SK-N-SH (cell line): ENCODE results near the gene DIP2A. TPM values are rescaled to one million over a fixed set of nuclear protein-coding genes. Genes with fewer than 3 reads are reported as not detected.
"Not testable (repeated sequence)": the region's sequence is repeated elsewhere in the genome, so short reads cannot be mapped to it uniquely, and the experiment has no call there.

ENCODE experiments used
- CTCF ChIA-PET: fragments of 300-600, 350-600 bp; formaldehyde crosslinking; extraction: SDS; loops from one replicate; lab custom pipeline; 2021; lab: Yijun Ruan, JAX
- POLR2A ChIA-PET: fragments of 350-600 bp; sonication (Branson Sonifier 250); formaldehyde crosslinking; extraction: SDS; loops from one replicate; lab custom pipeline; 2020; ENCODE audit warnings: antibody characterized with exemption, inconsistent platforms; lab: Yijun Ruan, JAX
- DNase-seq: peaks from one replicate; pipeline ENCODE4 v3.0.0; 2012
- H2AFZ ChIP-seq: fragments of 200-600 bp; sonication (generic); 2 replicates; pipeline ENCODE4 v1.8.1; 2016; ENCODE audit warnings: antibody characterized with exemption, mild to moderate bottlenecking, low read depth
- H3F3A ChIP-seq: fragments of 200-600 bp; sonication (generic); replicated peaks from 2 replicates; pipeline ENCODE3; 2016; ENCODE audit warnings: antibody characterized with exemption, mild to moderate bottlenecking; ENCODE audit not compliant: insufficient read depth
- H3K27ac ChIP-seq, 2 experiments: fragments of 200-500 bp in 1 of 2; fragments of 200-600 bp in 1 of 2; sonication (Bioruptor generic) in 1 of 2; sonication (generic), shearing (Covaris generic) in 1 of 2; 2 replicates each; pipeline versions ENCODE4 v1.5.1 to v1.6.1; 2014 to 2016; ENCODE audit warnings: low read depth in 2 of 2, inconsistent platforms in 1 of 2, low read length in 1 of 2, mild to moderate bottlenecking in 1 of 2, mixed read lengths in 1 of 2
- H3K27me3 ChIP-seq: fragments of 200-600 bp; sonication (generic), shearing (Covaris generic); 2 replicates; pipeline ENCODE4 v1.6.1; 2016; ENCODE audit warnings: mixed run types; ENCODE audit not compliant: insufficient read depth
- H3K36me3 ChIP-seq, 2 experiments: fragments of 200-500 bp in 1 of 2; fragments of 200-600 bp in 1 of 2; sonication (Bioruptor generic) in 1 of 2; sonication (generic) in 1 of 2; replicated peaks in 1 of 2; 2 replicates each; pipeline versions ENCODE3 to v1.5.1; 2014 to 2016; ENCODE audit warnings: low read length in 1 of 2, mild to moderate bottlenecking in 1 of 2; ENCODE audit not compliant: insufficient read depth in 2 of 2, control insufficient read depth in 1 of 2
- H3K4me1 ChIP-seq, 2 experiments: fragments of 200-500 bp in 1 of 2; fragments of 200-600 bp in 1 of 2; sonication (Bioruptor generic) in 1 of 2; sonication (generic), shearing (Covaris generic) in 1 of 2; 2 replicates each; pipeline versions ENCODE4 v1.5.1 to v1.6.1; 2014 to 2016; ENCODE audit warnings: low read depth in 1 of 2, low read length in 1 of 2, mixed run types in 1 of 2; ENCODE audit not compliant: insufficient read depth in 2 of 2, control insufficient read depth in 1 of 2
- H3K4me2 ChIP-seq: fragments of 200-600 bp; sonication (generic), shearing (Covaris generic); 2 replicates; pipeline ENCODE4 v1.6.1; 2017; ENCODE audit warnings: mixed run types
- H3K4me3 ChIP-seq, 2 experiments: fragments of 200-500 bp in 1 of 2; fragments of 200-600 bp in 1 of 2; sonication (Bioruptor generic) in 1 of 2; sonication (generic), shearing (Covaris generic) in 1 of 2; 2 replicates each; pipeline versions ENCODE4 v1.5.1 to v1.8.1; 2014 to 2016; ENCODE audit warnings: low read depth in 2 of 2, inconsistent platforms in 1 of 2, low read length in 1 of 2, mild to moderate bottlenecking in 1 of 2, mixed read lengths in 1 of 2, moderate library complexity in 1 of 2
- H3K79me2 ChIP-seq: fragments of 200-600 bp; sonication (generic); 2 replicates; pipeline ENCODE4 v1.8.1; 2017; ENCODE audit warnings: mild to moderate bottlenecking; ENCODE audit not compliant: insufficient read depth
- H3K9ac ChIP-seq: fragments of 200-600 bp; sonication (generic); 2 replicates; pipeline ENCODE4 v1.6.1; 2017; ENCODE audit warnings: mixed run types
- H3K9me2 ChIP-seq: fragments of 200-600 bp; sonication (generic); 2 replicates; pipeline ENCODE4 v1.6.1; 2017; ENCODE audit warnings: mixed run types
- H3K9me3 ChIP-seq: fragments of 200-600 bp; sonication (generic); 2 replicates; pipeline ENCODE4 v1.6.1; 2017; ENCODE audit warnings: mixed run types, mild to moderate bottlenecking, moderate library complexity
- H4K20me1 ChIP-seq: fragments of 200-600 bp; sonication (generic); 2 replicates; pipeline ENCODE4 v1.6.1; 2017; ENCODE audit warnings: mild to moderate bottlenecking, mixed run types; ENCODE audit not compliant: insufficient read depth
- EP300 ChIP-seq, 2 experiments: IDR thresholded peaks; 2 replicates each; pipeline versions ENCODE4 v1.4.0 to v1.6.1; 2012; ENCODE audit warnings: borderline replicate concordance in 1 of 2, low read depth in 1 of 2, low read length in 1 of 2
- FOSL2 ChIP-seq: IDR thresholded peaks from 2 replicates; pipeline ENCODE4 v1.4.0; 2012; ENCODE audit warnings: low read depth, mild to moderate bottlenecking, moderate library complexity, borderline replicate concordance
- FOXM1 ChIP-seq: IDR thresholded peaks from 2 replicates; pipeline ENCODE4 v1.4.0; 2012; ENCODE audit warnings: low read depth, mild to moderate bottlenecking
- GATA2 ChIP-seq: sonication (generic); formaldehyde crosslinking; IDR thresholded peaks from 2 replicates; pipeline ENCODE4 v1.5.0; 2020; ENCODE audit warnings: mild to moderate bottlenecking, missing genetic modification reagents
- MEF2A ChIP-seq: IDR thresholded peaks from 2 replicates; pipeline ENCODE4 v1.4.0; 2012; ENCODE audit warnings: low read depth, borderline replicate concordance
- NFIC ChIP-seq: IDR thresholded peaks from 2 replicates; pipeline ENCODE4 v1.4.0; 2012; ENCODE audit warnings: borderline replicate concordance
- NRF1 ChIP-seq: IDR thresholded peaks from 2 replicates; pipeline ENCODE4 v1.6.1; 2012; ENCODE audit warnings: low read depth, mild to moderate bottlenecking, low read length
- RAD21 ChIP-seq: IDR thresholded peaks from 2 replicates; pipeline ENCODE4 v1.6.1; 2012; ENCODE audit warnings: mild to moderate bottlenecking, low read length
- RFX5 ChIP-seq: IDR thresholded peaks from 2 replicates; pipeline ENCODE4 v1.6.1; 2012; ENCODE audit warnings: mild to moderate bottlenecking, improper control_type of control experiment, low read length
- RXRA ChIP-seq: IDR thresholded peaks from 2 replicates; pipeline ENCODE4 v1.4.0; 2012; ENCODE audit warnings: low read depth, mild to moderate bottlenecking, borderline replicate concordance
- TAF1 ChIP-seq: IDR thresholded peaks from 2 replicates; pipeline ENCODE4 v1.6.1; 2012; ENCODE audit warnings: low read depth, mild to moderate bottlenecking, low read length, moderate library complexity, borderline replicate concordance
- USF1 ChIP-seq: IDR thresholded peaks from 2 replicates; pipeline ENCODE4 v1.4.0; 2012; ENCODE audit warnings: low read depth, borderline replicate concordance
- USF2 ChIP-seq: fragments of 150-350 bp; IDR thresholded peaks from 2 replicates; pipeline ENCODE4 v1.6.1; 2017; ENCODE audit warnings: antibody characterized with exemption, low read length, low read depth, borderline replicate concordance
- WGBS: methylation state at CpG from one replicate; pipeline ENCODE4 v1.1.6; 2017; ENCODE audit warnings: low lambda C conversion rate; 5-methylcytosine and 5-hydroxymethylcytosine counted together
- polyA plus RNA-seq, 3 experiments: library from polyadenylated mRNA; depleted of rRNA; stranded (reverse); fragments of >200 nt; gene quantifications; 2 replicates each; pipeline ENCODE4 v1.2.3, GENCODE V29; 2012
- TF ChIP-seq, protein P1 (sequence below): fragments of 150-350 bp; IDR thresholded peaks from 2 replicates; pipeline ENCODE4 v1.6.1; 2016; ENCODE audit warnings: mild to moderate bottlenecking, low read depth, low read length
- TF ChIP-seq, protein P2 (sequence below): IDR thresholded peaks from 2 replicates; pipeline ENCODE4 v1.4.0; 2012; ENCODE audit warnings: low read depth
- TF ChIP-seq, protein P3 (sequence below): IDR thresholded peaks from 2 replicates; pipeline ENCODE4; 2012

DIP2A gene
- polyA plus RNA-seq, 1 of the 3 experiments (the other 2 are of a cell fraction) = 26.9 TPM

GRCh38 chr21:46443910-46444309 is 14.8 kb upstream of the DIP2A start (continued):
- TF ChIP-seq, protein P1, sequence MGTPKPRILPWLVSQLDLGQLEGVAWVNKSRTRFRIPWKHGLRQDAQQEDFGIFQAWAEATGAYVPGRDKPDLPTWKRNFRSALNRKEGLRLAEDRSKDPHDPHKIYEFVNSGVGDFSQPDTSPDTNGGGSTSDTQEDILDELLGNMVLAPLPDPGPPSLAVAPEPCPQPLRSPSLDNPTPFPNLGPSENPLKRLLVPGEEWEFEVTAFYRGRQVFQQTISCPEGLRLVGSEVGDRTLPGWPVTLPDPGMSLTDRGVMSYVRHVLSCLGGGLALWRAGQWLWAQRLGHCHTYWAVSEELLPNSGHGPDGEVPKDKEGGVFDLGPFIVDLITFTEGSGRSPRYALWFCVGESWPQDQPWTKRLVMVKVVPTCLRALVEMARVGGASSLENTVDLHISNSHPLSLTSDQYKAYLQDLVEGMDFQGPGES = no peak
- TF ChIP-seq NRF1 = no peak

DNA sequence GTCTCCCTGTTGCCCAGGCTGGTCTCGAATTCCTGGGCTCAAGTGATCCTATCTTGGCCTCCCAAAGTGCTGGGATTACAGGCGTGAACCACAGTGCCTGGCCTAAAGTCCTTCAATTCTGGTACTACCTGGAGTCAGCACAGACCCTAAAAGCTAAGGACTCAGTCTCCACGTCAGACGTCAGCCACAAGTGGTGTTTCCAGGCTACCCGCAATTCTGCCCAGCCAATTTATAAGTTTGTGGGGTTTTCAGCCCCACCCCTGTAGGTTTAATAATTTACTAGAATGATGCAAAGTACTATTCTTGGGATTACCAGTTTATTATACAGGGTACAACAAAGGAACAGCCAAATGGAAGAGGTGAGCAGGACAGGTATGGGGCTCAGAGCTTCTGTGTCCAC is 10.6 kb upstream of the DIP2A start:
- Histone ChIP-seq H3K4me2 (no peak overlapping the region), H2AFZ (no peak overlapping the region), H3K79me2 (peaks cover 43% of the 10 kb centered on the region; the same call in 1 of the 2 replicates), H4K20me1 (no peaks in the 10 kb centered on the region), H3K36me3 (peaks cover 11 to 22% of the 10 kb centered on the region in 2 experiments), H3K9me2 (no peaks in the 10 kb centered on the region), H3K9me3 (no peaks in the 10 kb centered on the region), H3K27me3 (no peaks in the 10 kb centered on the region), H3F3A (peaks cover 9% of the 10 kb centered on the region), H3K27ac (no peak overlapping the region), H3K4me1 (no peaks in the 10 kb centered on the region), H3K4me3 (no peak overlapping the region), H3K9ac (no peak overlapping the region)
- TF ChIP-seq NRF1 (no peak), EP300 (IDR thresholded peaks at IDR 0.05; ENCODE audit: borderline replicate concordance in 1 of 2, low read depth in 1 of 2, low read length in 1 of 2) (no peak), USF2 (no peak), MEF2A (no peak), FOXM1 (no peak), TAF1 (no peak), USF1 (no peak), FOSL2 (no peak), GATA2 (CRISPR knock-in tag) (no peak), RFX5 (no peak), RAD21 (no peak), NFIC (no peak), RXRA (no peak)
- TF ChIP-seq, protein P2, sequence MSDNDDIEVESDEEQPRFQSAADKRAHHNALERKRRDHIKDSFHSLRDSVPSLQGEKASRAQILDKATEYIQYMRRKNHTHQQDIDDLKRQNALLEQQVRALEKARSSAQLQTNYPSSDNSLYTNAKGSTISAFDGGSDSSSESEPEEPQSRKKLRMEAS = no peak
- TF ChIP-seq, protein P3, sequence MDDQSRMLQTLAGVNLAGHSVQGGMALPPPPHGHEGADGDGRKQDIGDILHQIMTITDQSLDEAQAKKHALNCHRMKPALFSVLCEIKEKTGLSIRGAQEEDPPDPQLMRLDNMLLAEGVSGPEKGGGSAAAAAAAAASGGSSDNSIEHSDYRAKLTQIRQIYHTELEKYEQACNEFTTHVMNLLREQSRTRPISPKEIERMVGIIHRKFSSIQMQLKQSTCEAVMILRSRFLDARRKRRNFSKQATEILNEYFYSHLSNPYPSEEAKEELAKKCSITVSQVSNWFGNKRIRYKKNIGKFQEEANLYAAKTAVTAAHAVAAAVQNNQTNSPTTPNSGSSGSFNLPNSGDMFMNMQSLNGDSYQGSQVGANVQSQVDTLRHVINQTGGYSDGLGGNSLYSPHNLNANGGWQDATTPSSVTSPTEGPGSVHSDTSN = no peak
- TF ChIP-seq, protein P1 = no peak
- POLR2A ChIA-PET = no interaction called here
- WGBS = 99% methylated on average over 5 of the region's 5 CpGs
- DNase-seq = no peak
- CTCF ChIA-PET = no interaction called here

GRCh38 chr21:46448855-46449254 is 9.8 kb upstream of the DIP2A start:
- H3K27ac ChIP-seq, H4K20me1 ChIP-seq, H3K4me2 ChIP-seq, DNase-seq, H3K4me3 ChIP-seq, CTCF ChIA-PET, H2AFZ ChIP-seq, H3K9me3 ChIP-seq, H3K4me1 ChIP-seq, POLR2A ChIA-PET, H3F3A ChIP-seq, H3K27me3 ChIP-seq, H3K9ac ChIP-seq, H3K9me2 ChIP-seq: not testable (repeated sequence)
- 98% methylated on average over 6 of the region's 6 CpGs for WGBS
- H3K79me2 ChIP-seq = peaks cover 48% of the 10 kb centered on the region; the same call in 1 of the 2 replicates
- H3K36me3 ChIP-seq = peaks cover 11 to 16% of the 10 kb centered on the region in 2 experiments
